Testis (tissue), 2 donors: Measurements from ENCODE around the gene SINHCAF.

Experiments used
- POLR2A ChIP-seq: fragments of 450-650 bp; IDR thresholded peaks from one replicate; pipeline ENCODE4 v1.6.1; 2017; ENCODE audit warnings: antibody characterized with exemption, mild to moderate bottlenecking, moderate library complexity
- TF ChIP-seq, protein P1 (sequence below), 3 experiments: fragments of 450-650 bp in 2 of 3; fragments of 200-600 bp in 1 of 3; sonication (generic) in 1 of 3; IDR thresholded peaks; one replicate each; pipeline ENCODE4 v1.5.1; 2016 to 2019; ENCODE audit warnings: antibody characterized with exemption in 3 of 3, mild to moderate bottlenecking in 2 of 3, moderate library complexity in 1 of 3

DNA sequence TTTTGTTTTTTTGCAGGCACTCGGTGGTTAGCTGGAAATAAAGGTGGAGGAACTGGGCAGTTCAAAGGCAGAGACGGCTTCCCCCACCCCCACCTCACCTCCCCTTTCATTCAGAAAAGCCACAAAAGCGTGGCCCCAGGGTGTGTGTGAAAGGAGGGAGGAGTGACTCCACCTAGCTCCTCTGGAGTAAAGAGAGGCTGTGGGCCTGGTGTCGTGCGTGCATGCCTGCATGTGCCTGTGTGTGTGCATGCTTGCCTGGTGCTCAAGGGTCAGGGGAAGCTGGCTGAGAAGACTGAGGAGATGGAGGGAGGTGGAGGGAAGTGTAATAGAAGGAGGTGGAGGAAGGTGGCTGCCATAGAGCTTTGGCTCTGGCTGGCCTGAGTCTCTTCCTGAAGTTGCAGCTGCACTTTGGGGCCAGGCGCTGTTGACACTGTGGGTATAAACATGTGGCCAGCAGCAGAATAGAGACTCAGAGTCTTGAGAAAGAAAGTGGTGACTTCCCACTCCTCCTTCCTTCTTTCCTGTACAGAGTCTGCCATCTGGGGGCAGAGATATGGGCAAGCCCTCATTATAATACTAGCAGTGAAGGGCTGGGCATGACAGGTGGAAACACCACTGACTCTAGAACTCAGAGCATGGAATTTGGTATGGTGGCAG lies 36.9 kb upstream of the SINHCAF start:
- TF ChIP-seq, protein P1, sequence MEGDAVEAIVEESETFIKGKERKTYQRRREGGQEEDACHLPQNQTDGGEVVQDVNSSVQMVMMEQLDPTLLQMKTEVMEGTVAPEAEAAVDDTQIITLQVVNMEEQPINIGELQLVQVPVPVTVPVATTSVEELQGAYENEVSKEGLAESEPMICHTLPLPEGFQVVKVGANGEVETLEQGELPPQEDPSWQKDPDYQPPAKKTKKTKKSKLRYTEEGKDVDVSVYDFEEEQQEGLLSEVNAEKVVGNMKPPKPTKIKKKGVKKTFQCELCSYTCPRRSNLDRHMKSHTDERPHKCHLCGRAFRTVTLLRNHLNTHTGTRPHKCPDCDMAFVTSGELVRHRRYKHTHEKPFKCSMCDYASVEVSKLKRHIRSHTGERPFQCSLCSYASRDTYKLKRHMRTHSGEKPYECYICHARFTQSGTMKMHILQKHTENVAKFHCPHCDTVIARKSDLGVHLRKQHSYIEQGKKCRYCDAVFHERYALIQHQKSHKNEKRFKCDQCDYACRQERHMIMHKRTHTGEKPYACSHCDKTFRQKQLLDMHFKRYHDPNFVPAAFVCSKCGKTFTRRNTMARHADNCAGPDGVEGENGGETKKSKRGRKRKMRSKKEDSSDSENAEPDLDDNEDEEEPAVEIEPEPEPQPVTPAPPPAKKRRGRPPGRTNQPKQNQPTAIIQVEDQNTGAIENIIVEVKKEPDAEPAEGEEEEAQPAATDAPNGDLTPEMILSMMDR (IDR thresholded peaks at IDR 0.05) = no peak
- TF ChIP-seq POLR2A = no peak
